H1 (cell line): Measurements from ENCODE around the gene CCNT1. TPM values are rescaled to one million over a fixed set of nuclear protein-coding genes. Genes with fewer than 3 reads are reported as not detected.

Source experiments
- EZH2 ChIP-seq: fragments of 200-600 bp; sonication (generic); IDR thresholded peaks from 2 replicates; pipeline ENCODE4 v1.7.1; 2012; ENCODE audit warnings: low read depth, mild to moderate bottlenecking, moderate library complexity, low read length, inconsistent platforms; ENCODE audit not compliant: severe bottlenecking
- polyA plus RNA-seq, 7 experiments: library from polyadenylated mRNA; depleted of rRNA in 3 of 7; stranded (reverse) in 5 of 7; unstranded in 2 of 7; fragments of >200 nt in 5 of 7; fragments of 200-250 nt in 2 of 7; gene quantifications; 1 replicate in 5 of 7; 2 replicates in 1 of 7; 4 replicates in 1 of 7; pipeline versions ENCODE4 v1.2.1 to v1.2.3, GENCODE V29; 2011 to 2013; ENCODE audit warnings: missing spikeins in 2 of 7, mixed read lengths in 2 of 7
- total RNA-seq: library from RNA; stranded (reverse); fragmentation: NEBNext Ultra II Directional; extraction: Animal tissue kit (Norgen Biotek cat#: 25700); gene quantifications from 2 replicates; pipeline ENCODE4 v1.2.1, GENCODE V29; 2021

Gene CCNT1
- total and polyA plus RNA-seq, 2 of the 8 experiments (the other 6 are each of a cell fraction or from before 2014, with no cell fraction given) = 13.2 to 45.9 TPM

DNA sequence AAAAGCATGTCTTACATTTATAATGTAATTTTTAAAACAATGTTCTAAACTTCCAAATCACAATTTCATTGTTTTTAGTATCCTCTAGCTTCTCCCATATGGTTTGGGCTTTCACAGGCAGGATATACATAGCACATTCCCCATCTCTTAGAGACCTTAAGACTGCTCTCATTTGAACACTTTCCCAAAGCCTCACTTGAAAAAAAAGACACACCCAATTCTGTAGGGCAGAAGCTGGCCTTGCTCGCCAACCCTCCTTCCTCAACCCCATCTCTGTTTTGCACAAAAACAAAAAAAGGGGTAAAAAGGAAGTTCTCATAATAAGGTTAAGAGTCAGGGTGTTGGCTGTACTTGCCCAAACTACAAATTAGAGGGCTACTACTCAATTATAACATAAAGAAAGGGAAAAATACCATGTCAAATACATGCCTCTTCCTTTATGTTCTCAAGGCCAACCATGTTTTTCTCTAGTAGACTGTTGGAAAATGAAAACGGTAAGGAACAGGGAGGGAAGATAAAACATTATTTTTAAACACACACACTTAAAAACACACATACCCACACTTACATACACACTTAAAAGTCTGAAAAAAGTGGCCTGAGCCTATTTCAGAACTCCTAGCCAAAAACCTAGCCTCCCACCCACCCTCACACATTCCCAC lies 24.6 kb downstream of the CCNT1 start (continued):
- TF ChIP-seq EZH2 = no peak
